GM18951 (cell line): ENCODE data around the gene ZIC2.

Source experiments
- POLR2A ChIP-seq: IDR thresholded peaks from 4 replicates; pipeline ENCODE4 v1.6.1; 2011; ENCODE audit warnings: mild to moderate bottlenecking; ENCODE audit not compliant: insufficient read length, insufficient read depth; ENCODE audit errors: extremely low read depth
- in situ Hi-C: fragments of 300-500 bp; cut with MboI; formaldehyde crosslinking; loops from one replicate; pipeline ENCODE4 v1.12.0; 2022; ENCODE audit warnings: low sequenced_read_pairs, mixed read lengths, inconsistent platforms; ENCODE audit not compliant: unreplicated experiment

ZIC2 gene

GRCh38 chr13:99965329-99966000, 16.1 kb upstream of the ZIC2 start:
- in situ Hi-C loops, result no loop called here
- no peak for TF ChIP-seq POLR2A

- no peak for TF ChIP-seq POLR2A
- in situ Hi-C loops, result no loop called here
These were observed 15.3 kb upstream of the ZIC2 start for GRCh38 chr13:99966064-99966805.

- in situ Hi-C loops, result no loop called here
- no peak for TF ChIP-seq POLR2A
These were observed 14.1 kb upstream of the ZIC2 start for GRCh38 chr13:99967498-99967868.

GRCh38 chr13:99967869-99968520, 13.6 kb upstream of the ZIC2 start:
- no peak for TF ChIP-seq POLR2A
- in situ Hi-C loops, result no loop called here

- in situ Hi-C loops, result no loop called here
- no peak for TF ChIP-seq POLR2A
These were observed 12.8 kb upstream of the ZIC2 start for GRCh38 chr13:99968521-99969452.

GRCh38 chr13:99969453-99969918, 12.1 kb upstream of the ZIC2 start:
- in situ Hi-C loops, result no loop called here
- TF ChIP-seq POLR2A, result no peak

GRCh38 chr13:99969919-99970650, 11.5 kb upstream of the ZIC2 start:
- no peak for TF ChIP-seq POLR2A
- in situ Hi-C loops, result no loop called here

- in situ Hi-C loops, result no loop called here
These were observed 10.7 kb upstream of the ZIC2 start for GRCh38 chr13:99970651-99971575.

GRCh38 chr13:99971576-99972189, 9.9 kb upstream of the ZIC2 start, which contains the start of gene ZIC5:
Gene ZIC5, minus strand, starts transcription at chr13:99971767. Its CDS starts 164 bp downstream, at chr13:99971603.
- TF ChIP-seq POLR2A, result no peak
- in situ Hi-C loops, result no loop called here

More at GRCh38 chr13:99970651-99971575, 10.7 kb upstream of the ZIC2 start:
- no peak for TF ChIP-seq POLR2A

- in situ Hi-C loops, result no loop called here
- TF ChIP-seq POLR2A, result no peak
These were observed 9.3 kb upstream of the ZIC2 start for GRCh38 chr13:99972190-99972731.
